Body of pancreas (tissue), 4 donors: ENCODE results near the gene ROCK2. TPM values are rescaled to one million over a fixed set of nuclear protein-coding genes. Genes with fewer than 3 reads are reported as not detected.
A peak's percentile ranks its signal among the peaks of the same experiment; 100 is the strongest.

ENCODE experiments used
- ATAC-seq: fragments of 150-250 bp; one replicate; pipeline ENCODE4 v1.9.1; 2016
- DNase-seq, 4 donors: peaks; one replicate each; pipeline ENCODE4 v3.0.0-alpha.2; 2019
- H3K27ac ChIP-seq, 4 donors: fragments of 200-600 bp; sonication (generic); 1 replicate in 3 of 4; 2 replicates in 1 of 4; pipeline versions ENCODE4 v1.5.1 to v1.6.1; 2016 to 2019; ENCODE audit warnings: mild to moderate bottlenecking in 1 of 4, mixed read lengths in 1 of 4, moderate library complexity in 1 of 4
- H3K27me3 ChIP-seq, 2 donors: fragments of 200-600 bp; sonication (generic); one replicate each; pipeline ENCODE4 v1.6.0; 2016; ENCODE audit warnings: mild to moderate bottlenecking in 1 of 2
- H3K36me3 ChIP-seq, 2 donors: fragments of 200-600 bp; sonication (generic); replicated peaks in 1 of 2; 2 replicates each; pipeline ENCODE4 v1.5.1; 2016; ENCODE audit warnings: low read depth in 2 of 2; ENCODE audit not compliant: insufficient read depth in 1 of 2
- H3K4me1 ChIP-seq: fragments of 200-600 bp; sonication (generic); one replicate; pipeline ENCODE4 v1.6.0; 2016
- H3K4me3 ChIP-seq, 2 donors: fragments of 200-600 bp; sonication (generic); 1 replicate in 1 of 2; 2 replicates in 1 of 2; pipeline ENCODE4 v1.5.1; 2016 to 2019
- H3K9me3 ChIP-seq, 3 donors: fragments of 200-600 bp; sonication (generic); 1 replicate in 2 of 3; 2 replicates in 1 of 3; pipeline ENCODE4 v1.5.1; 2016
- POLR2A ChIP-seq, 3 donors: fragments of 450-650 bp; IDR thresholded peaks; one replicate each; pipeline ENCODE4 v1.6.1; 2016; ENCODE audit warnings: antibody characterized with exemption in 3 of 3, mild to moderate bottlenecking in 2 of 3
- WGBS, 2 donors: methylation state at CpG; one replicate each; pipeline ENCODE4 v1.1.5; 2017; 5-methylcytosine and 5-hydroxymethylcytosine counted together
- intact Hi-C: fragments of 100-400 bp; cut with DNase I; formaldehyde crosslinking; loops from one replicate; pipeline ENCODE4 v1.15.1; 2023
- total RNA-seq, 2 donors: library from RNA; depleted of rRNA; stranded (reverse); fragments of >200 nt; gene quantifications; one replicate each; pipeline ENCODE4 v1.1.0, GENCODE V29; 2016
- TF ChIP-seq, protein P1 (sequence below), 7 experiments: fragments of 450-650 bp in 4 of 7; fragments of 200-600 bp in 3 of 7; sonication (generic) in 3 of 7; IDR thresholded peaks; one replicate each; pipeline ENCODE4 v1.5.1; 2016 to 2019; ENCODE audit warnings: antibody characterized with exemption in 7 of 7

The ROCK2 gene
- total RNA-seq, 2 donors from 2014 or later = 24.4 to 32.3 TPM

DNA sequence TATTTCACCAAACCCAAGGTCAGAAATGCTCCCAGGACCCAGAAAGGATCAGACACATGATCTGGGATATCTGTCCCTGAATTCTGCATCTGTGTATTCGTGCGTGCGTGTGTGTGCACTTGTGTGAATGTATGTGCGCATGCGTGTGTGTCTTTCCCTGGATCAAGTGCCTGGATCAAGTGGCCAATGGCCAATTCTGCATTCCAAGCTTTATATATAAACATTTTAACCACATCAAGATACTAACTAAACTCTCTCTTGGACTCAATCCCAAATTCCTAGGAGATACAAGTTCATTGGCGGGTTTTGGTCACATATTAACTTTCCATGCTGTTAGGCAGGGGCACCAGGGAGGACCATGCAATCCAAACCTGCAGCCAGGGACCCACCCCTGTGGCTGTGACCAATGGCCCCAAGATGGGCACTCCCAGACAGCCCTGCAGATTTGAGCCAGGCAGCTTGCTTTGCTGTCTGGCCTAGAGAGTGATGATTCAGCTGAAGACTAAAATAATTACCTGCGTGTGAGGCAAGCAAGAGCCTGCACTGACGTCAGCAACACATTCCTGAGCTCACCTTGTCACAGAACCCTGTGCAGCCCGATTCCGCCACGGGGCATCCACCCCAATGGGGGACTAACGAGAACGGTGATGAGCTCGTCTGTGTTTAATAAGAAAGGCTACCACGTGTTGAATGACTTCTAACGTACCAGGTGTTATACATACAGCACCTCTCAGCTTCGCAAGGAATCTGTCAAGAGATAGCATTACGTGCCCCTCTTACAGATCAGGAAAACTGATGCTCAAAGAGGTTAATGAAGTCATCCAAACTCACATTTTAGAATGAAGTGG lies 45.3 kb upstream of the ROCK2 start:
- no peaks in the 10 kb centered on the region for H3K9me3 ChIP-seq
- ATAC-seq (peak; percentile 57), DNase-seq (peak; percentile 34 to 64 (median 43))
- H3K4me3 ChIP-seq = no peak overlapping the region
- intact Hi-C loops = no loop called here
- H3K27ac ChIP-seq = peak overlapping the region; percentile 37 to 68 (median 54)
- peaks cover 47% of the 10 kb centered on the region for H3K4me1 ChIP-seq
- H3K36me3 ChIP-seq = no peaks in the 10 kb centered on the region
- WGBS, 2 donors = 52 to 76% methylated on average over 16 to 18 of the region's 18 CpGs
- no peaks in the 10 kb centered on the region for H3K27me3 ChIP-seq
- no peak for TF ChIP-seq POLR2A (IDR thresholded peaks at IDR 0.05)
- TF ChIP-seq, protein P1, sequence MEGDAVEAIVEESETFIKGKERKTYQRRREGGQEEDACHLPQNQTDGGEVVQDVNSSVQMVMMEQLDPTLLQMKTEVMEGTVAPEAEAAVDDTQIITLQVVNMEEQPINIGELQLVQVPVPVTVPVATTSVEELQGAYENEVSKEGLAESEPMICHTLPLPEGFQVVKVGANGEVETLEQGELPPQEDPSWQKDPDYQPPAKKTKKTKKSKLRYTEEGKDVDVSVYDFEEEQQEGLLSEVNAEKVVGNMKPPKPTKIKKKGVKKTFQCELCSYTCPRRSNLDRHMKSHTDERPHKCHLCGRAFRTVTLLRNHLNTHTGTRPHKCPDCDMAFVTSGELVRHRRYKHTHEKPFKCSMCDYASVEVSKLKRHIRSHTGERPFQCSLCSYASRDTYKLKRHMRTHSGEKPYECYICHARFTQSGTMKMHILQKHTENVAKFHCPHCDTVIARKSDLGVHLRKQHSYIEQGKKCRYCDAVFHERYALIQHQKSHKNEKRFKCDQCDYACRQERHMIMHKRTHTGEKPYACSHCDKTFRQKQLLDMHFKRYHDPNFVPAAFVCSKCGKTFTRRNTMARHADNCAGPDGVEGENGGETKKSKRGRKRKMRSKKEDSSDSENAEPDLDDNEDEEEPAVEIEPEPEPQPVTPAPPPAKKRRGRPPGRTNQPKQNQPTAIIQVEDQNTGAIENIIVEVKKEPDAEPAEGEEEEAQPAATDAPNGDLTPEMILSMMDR (IDR thresholded peaks at IDR 0.05) = no peak

DNA sequence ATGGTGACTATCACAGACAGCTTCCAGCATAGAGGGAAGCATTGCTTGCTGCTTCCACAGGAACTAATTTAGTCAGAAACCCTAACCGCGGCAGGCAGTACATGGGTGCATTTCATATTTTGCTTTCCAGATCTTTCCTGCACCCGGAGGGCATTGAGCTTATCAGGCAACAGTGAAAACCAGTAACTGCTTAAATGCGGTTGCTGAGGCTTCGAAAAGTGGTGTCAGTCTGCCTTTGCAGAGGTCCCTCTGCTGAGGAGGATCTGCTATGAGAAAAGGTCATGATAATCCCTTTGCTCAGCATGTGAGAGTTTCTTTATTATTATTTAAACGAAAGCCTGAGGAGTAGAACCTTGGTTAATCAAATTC lies 44.6 kb upstream of the ROCK2 start:
- TF ChIP-seq POLR2A (IDR thresholded peaks at IDR 0.05) = no peak
- TF ChIP-seq, protein P1 (IDR thresholded peaks at IDR 0.05) = no peak
- intact Hi-C loops = no loop called here
- no peaks in the 10 kb centered on the region for H3K9me3 ChIP-seq
- no peaks in the 10 kb centered on the region for H3K27me3 ChIP-seq
- H3K27ac ChIP-seq = peak overlapping the region; percentile 12 to 68 (median 54)
- DNase-seq = no peak
- no peak overlapping the region for H3K4me3 ChIP-seq
- 72 to 78% methylated on average over 6 of the region's 6 CpGs for WGBS, 2 donors
- no peaks in the 10 kb centered on the region for H3K36me3 ChIP-seq
- peaks cover 47% of the 10 kb centered on the region for H3K4me1 ChIP-seq
- no peak for ATAC-seq

DNA sequence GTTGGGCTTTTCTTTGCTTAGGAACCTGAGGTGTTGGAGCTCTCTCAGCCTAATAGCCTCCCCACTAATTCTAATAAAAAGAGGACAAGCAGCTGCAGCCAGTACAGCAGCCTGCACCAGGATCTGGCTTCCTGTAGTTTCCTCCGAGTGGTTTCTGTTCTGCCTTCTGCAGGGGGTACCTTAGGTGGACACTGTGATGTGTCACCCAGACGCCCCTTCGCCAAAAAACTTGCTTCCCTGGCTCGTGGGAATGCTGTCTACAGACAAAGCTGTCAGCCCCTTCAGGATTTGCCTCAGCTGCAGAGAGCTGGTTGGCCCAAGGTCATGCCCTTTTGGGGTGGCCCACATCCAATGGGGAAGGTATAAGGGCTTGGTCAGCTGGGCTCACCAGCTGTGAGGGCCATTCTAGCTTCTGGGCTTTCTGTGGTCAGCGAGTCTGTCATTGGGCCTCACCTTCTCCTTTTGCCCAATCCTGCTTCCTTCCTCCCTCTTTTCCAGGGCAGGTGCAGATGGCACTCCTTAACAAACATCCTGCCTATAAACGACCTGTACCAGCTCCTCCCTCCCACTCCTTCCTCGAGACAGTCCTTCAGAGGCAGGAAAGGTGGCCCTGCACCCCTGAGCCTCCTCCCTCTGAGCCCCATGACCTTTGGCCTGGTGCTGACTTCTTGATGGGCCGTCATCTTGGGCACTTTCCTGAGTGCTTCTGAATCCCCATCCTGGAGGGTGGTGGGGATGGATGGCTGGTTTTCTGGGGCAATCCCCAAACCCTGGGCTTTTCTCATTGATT lies 44.0 kb upstream of the ROCK2 start:
- 49% methylated on average over 8 of the region's 8 CpGs for WGBS, 2 donors
- Histone ChIP-seq H3K36me3 (no peaks in the 10 kb centered on the region), H3K4me1 (peaks cover 47% of the 10 kb centered on the region), H3K9me3 (no peaks in the 10 kb centered on the region), H3K27ac (peak overlapping the region; percentile 12 to 68 (median 54)), H3K4me3 (no peak overlapping the region), H3K27me3 (no peaks in the 10 kb centered on the region)
- DNase-seq (no peak), ATAC-seq (no peak)
- intact Hi-C loops = no loop called here
- TF ChIP-seq, protein P1 (IDR thresholded peaks at IDR 0.05) = no peak
- TF ChIP-seq POLR2A (IDR thresholded peaks at IDR 0.05) = no peak

DNA sequence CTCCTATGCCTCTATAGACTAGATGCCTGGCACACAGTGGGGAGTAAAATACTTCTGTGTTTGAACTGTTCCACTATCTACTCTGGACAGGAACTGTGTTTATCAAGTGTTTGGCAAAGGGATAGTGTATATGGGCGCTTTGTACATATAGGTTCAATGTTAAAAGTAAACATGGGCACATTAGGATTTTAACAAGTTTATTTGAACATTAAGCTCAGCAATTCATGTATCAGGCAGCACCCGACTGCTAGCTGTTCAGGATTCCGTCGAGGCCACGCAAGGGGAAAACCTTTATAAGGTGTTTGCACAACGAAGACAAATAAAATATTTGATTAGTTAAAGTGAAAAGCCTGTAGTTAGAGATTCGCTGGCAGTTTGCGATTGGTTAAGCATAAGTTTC lies 43.4 kb upstream of the ROCK2 start:
- no peak for TF ChIP-seq POLR2A (IDR thresholded peaks at IDR 0.05)
- TF ChIP-seq, protein P1 (IDR thresholded peaks at IDR 0.05) = no peak
- peak; percentile 37 to 61 (median 50) for DNase-seq
- WGBS, 2 donors = 11 to 17% methylated on average over 8 of the region's 8 CpGs
- Histone ChIP-seq H3K4me3 (no peak overlapping the region), H3K27me3 (no peaks in the 10 kb centered on the region), H3K27ac (peak overlapping the region; percentile 12 to 68 (median 54)), H3K4me1 (peaks cover 47% of the 10 kb centered on the region), H3K9me3 (no peaks in the 10 kb centered on the region), H3K36me3 (no peaks in the 10 kb centered on the region)
- ATAC-seq = peak; percentile 38
- intact Hi-C loops = no loop called here
